GM18526 (cell line): Measurements from ENCODE around the gene SLC36A3.

Experiments
- POLR2A ChIP-seq: IDR thresholded peaks from 3 replicates; pipeline ENCODE4 v1.6.1; 2011; ENCODE audit not compliant: insufficient read length; ENCODE audit errors: extremely low read depth

Gene SLC36A3

GRCh38 chr5:151280443-151280842, 23.1 kb downstream of the SLC36A3 start:
- TF ChIP-seq POLR2A, result no peak

DNA sequence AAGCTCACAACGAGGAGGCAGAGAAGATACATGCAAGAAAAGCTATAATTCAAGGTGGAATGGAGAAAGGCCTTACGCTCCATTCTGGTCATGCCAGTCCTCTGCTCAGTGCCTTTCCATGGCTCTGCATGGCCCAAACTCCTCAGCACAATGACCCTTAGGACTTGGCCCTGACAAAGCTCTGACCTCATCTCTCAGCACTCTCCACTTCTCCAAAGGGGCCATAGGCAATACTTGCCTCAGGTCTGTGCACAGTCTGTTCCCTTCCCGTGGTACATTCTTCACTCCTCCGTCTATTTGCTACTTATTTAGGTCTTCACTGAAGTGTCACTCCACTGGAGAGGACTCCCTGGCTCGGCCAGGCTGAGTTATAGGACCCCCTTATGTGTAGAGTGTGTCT, 24.7 kb downstream of the SLC36A3 start:
- TF ChIP-seq POLR2A, result no peak

DNA sequence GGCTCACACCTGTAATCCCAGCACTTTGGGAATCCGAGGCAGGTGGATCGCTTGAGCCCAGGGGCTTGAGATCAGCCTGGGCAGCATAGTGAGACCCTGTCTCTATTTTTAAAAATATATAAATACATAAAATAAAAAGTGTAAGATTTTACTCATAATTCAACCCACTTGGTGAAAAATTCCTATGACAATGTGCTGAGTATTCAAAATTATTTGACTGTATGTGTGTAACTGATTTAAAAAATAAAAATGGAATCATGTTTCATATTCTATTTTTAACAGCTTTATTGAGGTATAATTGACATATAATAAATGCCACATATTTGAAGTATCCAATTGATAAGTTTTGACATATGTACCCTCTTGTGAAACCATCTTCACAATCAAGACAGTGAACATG, 27.8 kb downstream of the SLC36A3 start:
- no peak for TF ChIP-seq POLR2A

GRCh38 chr5:151274666-151275065, 28.9 kb downstream of the SLC36A3 start:
- no peak for TF ChIP-seq POLR2A

DNA sequence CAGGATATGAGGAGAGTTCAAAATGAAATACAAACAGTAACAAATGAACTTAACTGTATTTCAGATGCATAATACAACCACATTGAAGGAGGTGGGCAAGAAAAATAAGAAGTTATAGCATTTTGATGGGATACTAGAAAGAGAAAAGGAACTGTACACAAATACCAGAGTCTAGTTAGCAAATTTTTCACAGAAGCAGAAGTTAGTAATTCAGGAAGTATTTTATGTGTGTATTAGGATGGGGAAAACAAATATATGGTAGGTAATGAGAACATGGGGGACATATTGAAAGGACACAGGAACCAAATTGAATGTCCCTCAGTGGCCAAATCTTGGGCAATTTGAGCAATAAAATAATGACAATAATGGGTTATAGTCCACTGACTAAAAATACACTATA, 32.2 kb downstream of the SLC36A3 start:
- TF ChIP-seq POLR2A, result no peak

DNA sequence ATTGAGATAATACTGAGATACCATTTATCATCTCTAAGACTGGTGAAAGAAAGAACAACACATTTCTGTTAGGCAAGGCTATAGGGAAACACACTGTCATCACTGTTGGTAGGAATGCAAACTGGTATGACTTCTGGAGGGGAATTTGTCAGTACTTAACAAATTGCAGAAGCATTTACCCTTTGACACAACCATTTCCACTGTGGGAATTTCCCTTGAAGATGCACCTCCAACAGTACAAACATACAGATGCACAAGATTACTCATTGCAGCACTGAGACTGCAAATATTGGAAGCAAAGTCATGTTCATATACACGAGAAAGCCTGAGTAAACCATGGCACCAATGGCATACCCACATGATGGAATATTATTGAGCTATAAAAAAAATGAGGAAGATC, 33.0 kb downstream of the SLC36A3 start:
- TF ChIP-seq POLR2A, result no peak

DNA sequence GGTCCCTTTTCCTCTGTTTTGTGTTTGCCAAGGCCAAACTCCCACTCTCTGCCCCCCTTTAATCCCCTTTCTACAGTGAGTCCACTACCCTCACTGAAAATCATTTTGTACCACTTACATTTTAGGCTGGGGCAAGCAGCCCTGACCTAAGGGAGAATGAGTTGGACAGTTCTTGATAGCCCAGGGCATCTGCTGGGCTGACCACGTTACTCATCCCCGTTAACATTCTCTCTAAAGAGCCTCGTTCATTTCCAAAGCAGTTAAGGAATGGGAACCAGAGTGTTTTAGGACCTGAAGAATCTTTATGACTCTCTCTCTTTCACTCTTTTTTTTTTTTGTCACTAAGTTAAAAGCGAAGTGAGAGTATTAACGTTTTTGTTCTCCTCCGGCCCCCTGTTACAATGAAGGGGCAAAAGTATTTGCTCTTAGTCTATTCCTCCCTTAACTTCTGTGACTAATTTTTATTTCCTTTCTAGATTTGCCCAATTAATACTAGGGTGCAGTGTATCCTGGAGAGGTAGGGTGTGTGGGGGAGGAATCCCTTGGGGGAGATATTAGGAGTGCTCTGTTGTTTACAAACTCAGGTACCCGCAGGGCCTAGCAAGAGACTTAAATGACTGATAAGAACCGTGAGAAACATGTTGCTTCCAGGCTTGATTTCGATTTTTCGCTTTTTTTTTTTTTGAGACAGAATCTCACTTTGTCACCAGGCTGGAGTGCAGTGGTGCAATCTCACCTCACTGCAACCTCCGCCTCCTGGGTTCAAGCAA, 35.9 kb downstream of the SLC36A3 start:
- no peak for TF ChIP-seq POLR2A

GRCh38 chr5:151264113-151264512, 39.5 kb downstream of the SLC36A3 start:
- TF ChIP-seq POLR2A, result no peak

DNA sequence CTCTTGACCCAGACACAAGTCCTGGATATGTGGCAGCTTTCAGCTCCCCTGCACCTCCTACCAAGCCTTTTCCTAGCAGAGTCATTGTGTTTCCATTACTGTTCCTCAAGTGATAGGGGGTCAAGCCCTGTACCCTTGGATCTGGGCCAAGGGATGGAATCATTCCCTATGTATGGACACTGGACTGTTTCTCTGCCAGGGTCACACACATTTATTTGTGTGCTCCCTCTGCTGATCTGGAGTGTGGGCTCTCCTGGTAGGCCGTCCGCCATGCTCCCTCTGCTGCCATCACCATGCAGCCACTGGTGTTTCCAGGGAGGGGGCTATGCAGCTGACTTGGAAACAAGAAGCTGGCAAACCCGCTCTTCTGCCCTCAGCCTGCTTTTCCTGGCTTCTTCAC, 41.0 kb downstream of the SLC36A3 start:
- TF ChIP-seq POLR2A, result no peak

DNA sequence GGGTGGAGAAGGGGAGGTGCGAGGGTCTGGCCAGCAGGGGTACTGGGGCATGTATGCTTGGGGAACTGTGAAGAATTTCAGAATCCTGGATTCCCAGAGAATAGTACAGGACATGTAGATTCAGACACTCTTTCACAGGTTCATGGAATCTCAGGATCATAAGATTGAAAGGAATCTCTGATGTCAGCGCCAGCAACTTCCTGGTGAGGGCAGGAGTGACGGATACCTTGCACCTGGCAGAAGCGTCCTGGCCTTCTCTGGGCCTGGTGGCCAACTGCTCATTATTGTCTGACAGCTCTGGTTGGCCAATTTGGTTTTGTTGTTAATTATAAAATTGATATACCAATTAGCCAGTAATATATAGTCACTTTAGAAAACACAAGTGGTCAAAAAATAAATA, 43.6 kb downstream of the SLC36A3 start:
- no peak for TF ChIP-seq POLR2A

DNA sequence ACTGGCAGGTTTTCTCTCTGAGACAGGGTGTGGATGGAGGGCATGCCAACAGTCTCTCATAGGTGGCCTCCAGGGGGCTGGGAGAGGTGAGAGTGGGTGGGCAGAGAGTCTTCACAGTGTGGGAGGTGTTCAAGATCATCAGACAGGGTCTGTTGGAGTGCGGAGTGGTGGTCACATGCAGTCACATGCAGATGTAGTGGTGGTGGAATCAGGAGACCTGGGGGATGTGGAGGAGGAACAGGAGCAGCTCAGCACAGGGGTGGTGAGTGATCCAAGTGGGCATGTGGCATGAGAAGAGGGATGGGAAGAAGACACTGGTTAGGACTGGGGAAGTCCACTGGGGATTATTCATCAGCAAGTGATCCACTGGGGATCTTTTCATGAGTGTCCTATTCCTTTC, 44.8 kb downstream of the SLC36A3 start:
- TF ChIP-seq POLR2A, result no peak

DNA sequence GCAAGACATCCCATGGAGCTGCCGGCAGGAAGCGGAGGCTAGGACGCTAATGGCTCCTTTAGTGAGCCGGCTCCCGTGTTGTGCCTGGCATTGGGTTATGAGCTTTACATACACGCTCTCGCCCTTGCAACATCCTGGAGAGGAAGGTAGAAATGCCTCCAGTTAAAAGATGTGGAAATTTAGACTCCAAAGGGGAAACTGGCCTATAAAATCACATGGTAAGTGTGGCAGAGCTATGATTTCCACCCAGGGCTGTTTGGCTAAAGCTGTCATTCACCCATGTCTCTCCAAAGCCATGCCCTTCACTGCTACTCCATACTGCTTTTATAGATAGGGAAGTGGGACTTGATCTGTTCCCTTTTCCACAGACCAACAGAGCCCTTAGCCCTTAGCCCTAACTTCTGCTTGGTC, 45.4 kb downstream of the SLC36A3 start:
- TF ChIP-seq POLR2A, result no peak

- peak; percentile 23 for TF ChIP-seq POLR2A
These were observed 45.8 kb downstream of the SLC36A3 start for GRCh38 chr5:151257731-151258181.

DNA sequence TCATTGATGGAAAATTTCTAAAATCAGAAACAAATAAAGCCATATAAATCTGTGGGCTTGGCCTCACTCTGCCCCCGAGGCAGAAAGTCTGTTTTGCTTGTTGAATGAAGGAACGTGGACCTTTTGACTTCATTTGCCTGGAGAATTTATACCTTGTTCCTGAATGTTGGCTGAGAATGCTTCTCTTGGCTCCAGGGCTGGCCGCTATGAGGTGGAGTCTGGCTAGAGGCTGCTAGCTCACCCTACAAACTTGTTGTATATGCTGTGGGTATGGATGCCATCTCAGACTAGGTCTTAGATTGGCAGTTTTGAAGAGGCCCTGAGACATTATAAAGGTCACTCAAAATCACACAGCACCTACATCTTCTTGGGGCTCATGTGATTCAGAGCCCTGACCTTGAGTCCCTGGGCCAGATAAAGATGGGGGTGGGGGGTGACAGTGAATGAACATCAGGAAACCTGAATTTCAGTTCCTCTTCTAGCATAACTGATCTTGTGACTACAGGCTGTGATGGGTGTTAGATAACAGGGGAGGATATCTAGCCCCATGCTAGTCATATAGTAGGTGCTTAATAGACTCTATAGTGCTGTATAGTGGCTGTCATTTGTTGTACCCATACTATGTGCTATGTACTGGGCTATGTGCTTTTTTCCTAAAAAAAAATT, 47.8 kb downstream of the SLC36A3 start:
- no peak for TF ChIP-seq POLR2A

- TF ChIP-seq POLR2A, result no peak
These were observed 49.0 kb downstream of the SLC36A3 start for GRCh38 chr5:151254556-151254955.

GRCh38 chr5:151253605-151253950, 50.0 kb downstream of the SLC36A3 start:
- no peak for TF ChIP-seq POLR2A
